HG02678 (cell line): ENCODE results near the gene RFWD3.

Source experiments
- ATAC-seq: cut with Tn5 transposase; IDR thresholded peaks from one replicate; pipeline ENCODE4 v1.9.1; 2021; ENCODE audit warnings: mild to moderate bottlenecking, moderate library complexity; ENCODE audit not compliant: unreplicated experiment

Gene RFWD3

GRCh38 chr16:74623214-74623838 is 43.4 kb downstream of the RFWD3 start:
- ATAC-seq, result no peak

GRCh38 chr16:74622005-74622404 is 44.7 kb downstream of the RFWD3 start:
- ATAC-seq, result no peak

GRCh38 chr16:74617206-74617788 is 49.4 kb downstream of the RFWD3 start:
- ATAC-seq, result no peak

GRCh38 chr16:74611721-74612120 is 55.0 kb downstream of the RFWD3 start:
- no peak for ATAC-seq

GRCh38 chr16:74608944-74609343 is 57.7 kb downstream of the RFWD3 start:
- no peak for ATAC-seq

DNA sequence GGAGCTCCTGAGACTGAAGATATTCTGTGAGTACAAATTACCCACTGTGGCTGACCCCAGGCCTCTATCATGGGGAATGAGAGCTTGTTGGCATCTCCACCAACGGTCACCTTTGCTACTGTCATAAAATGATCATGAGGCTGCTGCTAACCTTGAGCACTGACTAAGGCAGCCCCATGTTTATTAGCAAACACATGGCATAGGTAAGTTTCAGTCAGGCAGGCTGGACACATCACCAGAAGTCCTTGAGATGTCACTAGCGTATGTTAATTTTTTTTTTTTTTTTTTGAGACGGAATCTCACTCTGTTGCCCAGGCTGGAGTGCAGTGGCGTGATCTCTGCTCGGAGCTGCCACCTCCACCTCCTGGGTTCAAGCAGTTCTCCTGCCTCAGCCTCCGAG is 58.3 kb downstream of the RFWD3 start:
- no peak for ATAC-seq

GRCh38 chr16:74607962-74608356 is 58.7 kb downstream of the RFWD3 start:
- no peak for ATAC-seq

DNA sequence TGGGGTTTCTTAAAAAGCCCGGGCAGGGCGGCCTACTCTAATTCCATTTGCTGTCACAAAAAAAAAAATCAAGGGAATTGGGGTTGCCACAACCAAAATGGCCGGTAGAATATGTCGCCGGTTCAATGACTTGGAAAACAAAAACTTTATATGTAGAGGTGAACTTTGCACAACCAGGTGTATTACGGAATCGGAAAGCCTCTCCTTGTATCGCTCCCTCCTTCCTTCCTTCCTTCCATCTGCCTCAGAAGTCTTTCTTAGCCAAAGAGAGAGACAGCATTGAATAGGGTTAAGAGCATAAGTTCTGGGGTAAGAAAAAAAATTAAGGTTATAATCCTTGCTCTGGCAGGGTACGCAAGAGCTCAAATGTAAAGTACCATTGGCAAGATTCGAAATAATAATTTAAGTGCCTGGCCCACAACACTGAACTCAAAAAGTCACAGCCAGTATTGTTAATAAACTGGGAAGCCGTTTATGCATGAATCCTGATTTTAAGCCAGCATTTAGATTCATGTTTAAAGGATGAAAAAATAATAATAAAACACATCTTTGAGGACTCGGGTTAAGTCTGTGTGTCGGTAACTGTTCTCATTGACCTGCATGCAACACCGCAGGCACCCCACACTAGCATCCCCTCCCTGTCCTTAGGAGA is 59.2 kb downstream of the RFWD3 start:
- peak; percentile 15 for ATAC-seq

DNA sequence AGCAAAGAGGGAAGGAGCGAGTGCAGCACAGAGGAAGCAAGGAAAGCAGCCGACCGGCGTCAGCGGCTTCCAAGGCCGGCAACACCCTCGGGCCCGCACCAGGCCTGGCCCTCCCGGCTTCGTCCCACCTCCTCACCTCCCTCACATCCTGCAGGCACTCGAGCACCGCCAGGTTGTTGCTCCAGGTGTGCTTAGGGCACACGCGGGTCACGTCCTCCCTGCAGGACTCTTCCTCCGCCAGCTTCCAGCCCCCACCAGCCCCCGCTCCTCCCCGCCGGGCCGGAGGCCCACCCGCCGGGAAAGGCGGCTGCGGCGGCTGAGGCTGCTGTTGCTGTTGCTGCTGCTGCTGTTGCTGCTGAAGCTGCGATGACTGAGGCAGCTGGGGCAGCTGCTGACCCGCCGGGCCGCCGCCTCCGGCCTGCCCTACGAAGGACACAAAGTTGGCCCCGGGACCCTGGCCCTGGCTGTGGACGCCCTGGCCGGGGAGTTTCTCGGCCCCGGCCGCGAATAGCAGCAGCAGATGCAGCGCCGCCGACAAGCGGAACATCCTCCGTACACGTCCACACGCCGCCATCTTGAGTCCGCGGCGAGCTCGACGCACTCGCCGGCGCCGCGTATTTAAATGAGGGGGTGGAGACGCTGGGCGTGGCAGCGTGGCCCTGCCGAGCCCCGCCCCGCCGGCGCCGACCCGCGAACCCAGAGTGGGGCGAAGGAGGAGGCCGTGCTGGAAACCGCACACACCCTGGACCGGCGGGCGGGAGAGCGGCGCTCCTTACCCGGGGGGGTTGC is 60.0 kb downstream of the RFWD3 start, which contains the start of gene GLG1:
GLG1 (minus strand) TSS at position 594 of the 789 bp plus-strand sequence; CDS start at position 574, 20 bp downstream.
- peak; percentile 98 for ATAC-seq

DNA sequence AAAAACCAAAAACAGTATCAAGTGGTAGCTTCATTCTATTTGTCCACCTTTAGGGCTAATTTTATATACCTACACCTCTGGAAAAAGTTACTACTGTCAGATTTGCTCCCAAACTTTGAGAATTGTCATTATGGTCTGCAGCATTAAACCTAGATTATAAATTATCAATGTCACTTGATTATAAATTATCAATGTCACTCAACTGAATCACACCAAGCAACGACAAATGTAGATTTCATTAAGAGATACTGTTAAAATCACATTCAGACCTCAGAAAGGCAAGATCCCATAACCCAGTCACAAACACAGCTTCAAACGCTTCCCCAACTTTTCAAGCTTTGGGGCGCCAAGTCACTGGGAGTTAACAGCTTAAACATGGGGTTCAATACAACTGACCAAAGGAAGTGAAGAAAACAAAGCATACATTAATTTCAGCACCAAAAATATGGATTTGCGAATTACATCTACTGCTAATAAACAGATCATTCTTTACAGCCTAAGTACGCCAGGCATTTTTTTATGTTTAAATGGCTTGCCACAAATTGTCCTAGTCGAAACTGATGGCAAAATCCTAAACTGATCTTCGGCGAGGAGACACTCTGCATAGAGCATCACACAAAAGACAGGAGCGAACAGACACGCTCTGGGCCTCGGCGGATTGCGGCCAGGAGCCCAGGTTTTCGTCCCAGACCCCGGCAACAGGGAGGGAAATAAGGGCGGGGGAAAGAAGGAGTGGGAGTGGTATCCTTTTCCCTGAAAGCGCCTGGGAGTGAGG is 60.7 kb downstream of the RFWD3 start:
- no peak for ATAC-seq

GRCh38 chr16:74605332-74605731 is 61.3 kb downstream of the RFWD3 start:
- ATAC-seq, result no peak

DNA sequence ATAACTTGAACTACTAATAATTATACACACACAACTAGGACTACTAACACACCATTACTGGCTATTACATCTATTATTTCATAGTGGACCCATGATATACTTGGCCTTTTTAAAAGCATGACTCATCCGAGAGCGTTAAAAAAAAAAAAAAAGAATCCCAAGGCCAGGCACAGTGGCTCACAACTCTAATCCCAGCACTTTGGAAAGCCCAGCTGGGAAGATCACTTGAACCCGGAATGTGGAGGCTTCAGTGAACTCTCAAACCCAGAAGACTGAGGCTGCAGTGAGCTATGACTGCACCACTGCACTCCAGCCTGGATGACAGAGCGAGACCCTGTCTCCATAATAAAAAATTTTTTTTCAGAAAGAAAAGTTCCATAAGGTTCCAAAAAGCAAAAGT is 62.8 kb downstream of the RFWD3 start:
- no peak for ATAC-seq

DNA sequence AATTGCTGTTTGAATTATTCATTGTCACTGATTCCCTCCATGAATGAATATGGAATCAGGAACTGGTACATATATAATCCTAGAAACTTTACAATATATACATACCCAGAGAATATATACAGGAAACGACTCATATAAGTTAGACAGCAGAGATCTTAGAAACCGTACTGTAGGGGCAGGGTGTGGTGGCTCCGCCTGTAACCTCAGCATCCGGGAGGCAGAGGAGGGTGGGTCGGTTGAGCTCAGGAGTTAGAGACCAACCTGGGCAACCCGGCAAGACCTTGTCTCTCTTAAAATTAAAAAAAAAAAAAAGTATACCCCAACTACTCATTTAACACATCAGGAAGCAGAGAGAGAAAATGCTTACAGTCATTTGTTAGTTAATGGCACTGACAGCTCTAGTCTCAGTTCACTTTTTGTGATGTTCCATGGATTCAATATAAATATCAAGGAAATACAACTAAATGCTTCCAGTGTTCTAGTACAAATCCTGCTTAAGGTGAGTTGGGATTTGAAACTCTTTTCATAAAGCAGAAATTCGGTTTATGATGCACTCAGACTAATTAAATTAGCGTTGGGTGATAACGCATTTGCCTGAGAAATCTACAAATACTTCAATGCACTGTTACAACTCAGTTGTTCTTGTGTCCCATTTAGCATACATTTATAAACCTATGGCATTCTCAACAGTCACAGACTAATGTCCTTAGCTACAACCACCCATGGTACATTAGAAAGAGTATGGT is 65.4 kb downstream of the RFWD3 start:
- ATAC-seq, result peak; percentile 84

DNA sequence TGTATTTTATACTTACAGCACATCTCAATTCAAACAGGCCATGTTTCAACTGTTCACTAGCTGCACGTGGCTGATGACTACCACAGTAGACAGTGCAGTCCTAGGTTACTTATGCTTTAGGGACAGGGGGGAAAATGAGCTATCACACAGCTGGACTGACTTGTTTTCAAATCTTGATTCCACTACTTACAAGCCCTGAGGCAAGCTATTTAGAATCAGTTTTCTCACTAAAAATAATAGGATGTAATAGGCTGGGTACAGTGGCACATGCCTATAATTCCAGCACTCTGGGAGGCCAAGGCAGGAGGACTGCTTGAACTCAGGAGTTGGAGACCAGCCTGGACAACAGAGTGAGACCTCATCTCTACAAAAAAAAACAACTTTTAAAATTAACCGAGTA is 70.1 kb downstream of the RFWD3 start:
- ATAC-seq, result no peak

DNA sequence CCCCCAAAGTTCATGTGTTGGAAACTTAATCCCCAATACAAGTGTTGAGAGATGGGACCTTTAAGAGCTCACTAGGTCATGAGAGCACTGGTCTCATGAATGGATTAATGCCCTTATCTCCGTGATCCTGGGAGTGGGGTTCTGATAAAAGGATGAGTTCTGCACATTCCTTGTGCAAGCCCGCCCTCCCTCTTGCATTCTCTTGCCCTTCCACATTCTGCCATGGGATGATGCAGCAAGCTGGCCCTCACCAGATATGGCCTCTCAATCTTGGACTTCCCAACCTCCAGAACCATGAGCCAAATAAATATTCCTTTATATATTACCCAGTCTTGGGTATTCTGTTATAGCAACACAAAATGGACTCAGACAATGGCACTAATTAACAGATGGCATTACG is 73.8 kb downstream of the RFWD3 start:
- ATAC-seq, result no peak

GRCh38 chr16:74591876-74592650 is 74.6 kb downstream of the RFWD3 start:
- no peak for ATAC-seq

- ATAC-seq, result no peak
Observed at GRCh38 chr16:74586948-74587347, 79.7 kb downstream of the RFWD3 start.

DNA sequence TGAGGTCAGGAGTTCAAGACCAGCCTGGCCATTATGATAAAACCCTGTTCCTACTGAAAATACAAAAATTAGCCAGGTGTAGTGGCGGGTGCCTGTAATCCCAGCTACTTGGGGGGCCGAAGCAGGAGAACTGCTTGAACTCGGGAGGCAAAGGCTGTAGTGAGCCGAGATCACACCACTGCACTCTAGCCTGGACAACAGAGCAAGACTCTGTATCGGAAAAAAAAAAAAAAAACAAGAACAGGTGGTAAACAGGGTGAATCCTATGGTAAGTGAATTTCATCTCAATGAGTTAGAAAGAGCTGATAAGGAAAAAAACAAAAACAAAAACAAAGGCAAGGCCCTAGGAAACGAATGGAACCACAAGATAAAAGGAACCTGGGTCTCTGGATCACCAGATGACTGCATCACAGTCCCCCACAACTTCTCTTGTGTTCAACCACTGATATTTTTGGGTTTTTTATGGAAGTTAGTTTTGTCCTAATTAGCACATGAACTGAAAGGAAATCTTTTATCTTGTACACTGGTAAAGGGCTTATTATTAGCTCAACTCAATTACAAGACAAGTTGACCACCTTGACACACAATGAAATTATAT is 80.7 kb downstream of the RFWD3 start:
- no peak for ATAC-seq
